Measurements from ENCODE around the gene MYLK4.

DNA sequence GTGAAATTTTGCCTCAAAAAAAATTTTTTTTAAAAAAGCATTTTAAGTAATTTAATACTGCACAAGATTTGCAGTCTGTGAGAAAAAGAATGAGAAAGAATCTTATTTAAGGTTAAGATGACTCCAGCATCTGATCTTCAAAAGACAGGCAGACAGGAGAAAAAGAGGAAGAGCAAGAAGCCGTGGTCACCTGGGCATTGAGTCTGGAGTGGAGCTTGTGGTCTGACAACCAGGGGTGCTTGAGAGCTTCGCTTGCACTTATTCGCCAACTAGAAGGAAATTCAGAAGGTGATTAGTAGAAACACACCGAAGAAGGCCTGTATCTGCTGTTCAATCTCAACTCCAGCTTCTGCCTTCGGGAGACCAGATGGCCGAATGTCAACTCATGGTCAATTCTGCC is 75.9 kb downstream of the MYLK4 start:
- no peak for TF ChIP-seq TAF1 (IDR thresholded peaks at IDR 0.05; ENCODE audit: borderline replicate concordance, insufficient read depth, low read length)
- TF ChIP-seq, protein P1, sequence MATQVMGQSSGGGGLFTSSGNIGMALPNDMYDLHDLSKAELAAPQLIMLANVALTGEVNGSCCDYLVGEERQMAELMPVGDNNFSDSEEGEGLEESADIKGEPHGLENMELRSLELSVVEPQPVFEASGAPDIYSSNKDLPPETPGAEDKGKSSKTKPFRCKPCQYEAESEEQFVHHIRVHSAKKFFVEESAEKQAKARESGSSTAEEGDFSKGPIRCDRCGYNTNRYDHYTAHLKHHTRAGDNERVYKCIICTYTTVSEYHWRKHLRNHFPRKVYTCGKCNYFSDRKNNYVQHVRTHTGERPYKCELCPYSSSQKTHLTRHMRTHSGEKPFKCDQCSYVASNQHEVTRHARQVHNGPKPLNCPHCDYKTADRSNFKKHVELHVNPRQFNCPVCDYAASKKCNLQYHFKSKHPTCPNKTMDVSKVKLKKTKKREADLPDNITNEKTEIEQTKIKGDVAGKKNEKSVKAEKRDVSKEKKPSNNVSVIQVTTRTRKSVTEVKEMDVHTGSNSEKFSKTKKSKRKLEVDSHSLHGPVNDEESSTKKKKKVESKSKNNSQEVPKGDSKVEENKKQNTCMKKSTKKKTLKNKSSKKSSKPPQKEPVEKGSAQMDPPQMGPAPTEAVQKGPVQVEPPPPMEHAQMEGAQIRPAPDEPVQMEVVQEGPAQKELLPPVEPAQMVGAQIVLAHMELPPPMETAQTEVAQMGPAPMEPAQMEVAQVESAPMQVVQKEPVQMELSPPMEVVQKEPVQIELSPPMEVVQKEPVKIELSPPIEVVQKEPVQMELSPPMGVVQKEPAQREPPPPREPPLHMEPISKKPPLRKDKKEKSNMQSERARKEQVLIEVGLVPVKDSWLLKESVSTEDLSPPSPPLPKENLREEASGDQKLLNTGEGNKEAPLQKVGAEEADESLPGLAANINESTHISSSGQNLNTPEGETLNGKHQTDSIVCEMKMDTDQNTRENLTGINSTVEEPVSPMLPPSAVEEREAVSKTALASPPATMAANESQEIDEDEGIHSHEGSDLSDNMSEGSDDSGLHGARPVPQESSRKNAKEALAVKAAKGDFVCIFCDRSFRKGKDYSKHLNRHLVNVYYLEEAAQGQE (IDR thresholded peaks at IDR 0.05; ENCODE audit: insufficient read depth in 1 of 2, low read depth in 2 of 2, low read length in 2 of 2), result no peak
- TF ChIP-seq SIN3A (IDR thresholded peaks at IDR 0.05; ENCODE audit: borderline replicate concordance, insufficient read depth, low read length), result no peak

Measured in PFSK-1 (cell line).